ENCODE measurements around the gene NOSTRIN.
A peak's percentile ranks its signal among the peaks of the same experiment; 100 is the strongest.

Gene NOSTRIN, protein sequence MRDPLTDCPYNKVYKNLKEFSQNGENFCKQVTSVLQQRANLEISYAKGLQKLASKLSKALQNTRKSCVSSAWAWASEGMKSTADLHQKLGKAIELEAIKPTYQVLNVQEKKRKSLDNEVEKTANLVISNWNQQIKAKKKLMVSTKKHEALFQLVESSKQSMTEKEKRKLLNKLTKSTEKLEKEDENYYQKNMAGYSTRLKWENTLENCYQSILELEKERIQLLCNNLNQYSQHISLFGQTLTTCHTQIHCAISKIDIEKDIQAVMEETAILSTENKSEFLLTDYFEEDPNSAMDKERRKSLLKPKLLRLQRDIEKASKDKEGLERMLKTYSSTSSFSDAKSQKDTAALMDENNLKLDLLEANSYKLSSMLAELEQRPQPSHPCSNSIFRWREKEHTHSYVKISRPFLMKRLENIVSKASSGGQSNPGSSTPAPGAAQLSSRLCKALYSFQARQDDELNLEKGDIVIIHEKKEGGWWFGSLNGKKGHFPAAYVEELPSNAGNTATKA

GRCh38 chr2:168801961-168802858 lies at the start of gene NOSTRIN:
TSS of gene NOSTRIN (plus strand) at chr2:168802637. CDS start at chr2:168802647, 10 bp downstream.
- Histone ChIP-seq H3K9ac (no peak within 1 kb of the TSS), H3K4me1 (ENCODE audit: low read depth, poor library complexity, severe bottlenecking) (no peaks in the 10 kb centered on the region), H3K27ac (no peak within 1 kb of the TSS), H4K20me1 (ENCODE audit: insufficient read depth) (no peaks in the 10 kb centered on the region), H3K4me2 (no peak within 1 kb of the TSS), H3K36me3 (ENCODE audit: insufficient read depth) (no peaks in the 10 kb centered on the region), H3K79me2 (ENCODE audit: insufficient read depth, low read depth) (no peaks in the 10 kb centered on the region), H3K27me3 (ENCODE audit: insufficient read depth, low read depth) (no peaks in the 10 kb centered on the region), H3K4me3 (IDR thresholded peaks at IDR 0.05; ENCODE audit: insufficient read depth, low read depth, low read length) (no peak within 1 kb of the TSS), H2AFZ (ENCODE audit: low read depth) (no peak within 1 kb of the TSS)
- TF ChIP-seq, protein P1, sequence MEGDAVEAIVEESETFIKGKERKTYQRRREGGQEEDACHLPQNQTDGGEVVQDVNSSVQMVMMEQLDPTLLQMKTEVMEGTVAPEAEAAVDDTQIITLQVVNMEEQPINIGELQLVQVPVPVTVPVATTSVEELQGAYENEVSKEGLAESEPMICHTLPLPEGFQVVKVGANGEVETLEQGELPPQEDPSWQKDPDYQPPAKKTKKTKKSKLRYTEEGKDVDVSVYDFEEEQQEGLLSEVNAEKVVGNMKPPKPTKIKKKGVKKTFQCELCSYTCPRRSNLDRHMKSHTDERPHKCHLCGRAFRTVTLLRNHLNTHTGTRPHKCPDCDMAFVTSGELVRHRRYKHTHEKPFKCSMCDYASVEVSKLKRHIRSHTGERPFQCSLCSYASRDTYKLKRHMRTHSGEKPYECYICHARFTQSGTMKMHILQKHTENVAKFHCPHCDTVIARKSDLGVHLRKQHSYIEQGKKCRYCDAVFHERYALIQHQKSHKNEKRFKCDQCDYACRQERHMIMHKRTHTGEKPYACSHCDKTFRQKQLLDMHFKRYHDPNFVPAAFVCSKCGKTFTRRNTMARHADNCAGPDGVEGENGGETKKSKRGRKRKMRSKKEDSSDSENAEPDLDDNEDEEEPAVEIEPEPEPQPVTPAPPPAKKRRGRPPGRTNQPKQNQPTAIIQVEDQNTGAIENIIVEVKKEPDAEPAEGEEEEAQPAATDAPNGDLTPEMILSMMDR (conservative IDR thresholded peaks at IDR 0.05; ENCODE audit: low read depth, low read length): no peak

DNA sequence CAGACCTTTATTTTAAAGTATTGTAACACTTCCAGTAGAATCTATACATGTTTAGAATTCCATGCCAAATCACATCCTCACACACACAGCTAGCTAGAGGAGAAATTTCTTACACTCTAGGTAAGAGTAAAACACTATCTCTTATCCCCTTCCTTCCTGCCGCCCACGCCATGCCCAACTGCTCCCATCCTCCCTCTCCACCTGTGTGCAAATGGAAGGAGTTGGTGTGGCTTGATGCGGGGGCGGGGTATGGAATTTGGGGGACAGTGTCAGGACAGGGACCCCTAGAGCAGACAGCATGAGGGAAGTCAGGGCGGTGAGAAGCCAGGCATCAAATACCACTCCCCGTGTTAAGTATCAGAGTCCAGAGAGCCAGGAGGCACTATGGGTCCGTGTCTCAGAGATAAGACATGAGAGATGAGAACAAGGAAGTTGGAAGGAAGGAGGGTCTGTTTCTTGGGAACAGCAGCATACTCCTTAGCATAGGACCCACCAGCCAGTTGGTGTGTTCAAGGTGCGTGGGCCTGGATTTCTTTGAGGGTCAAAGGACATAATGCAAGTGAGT lies 48.6 kb upstream of the NOSTRIN start:
- H3K4me3 ChIP-seq (IDR thresholded peaks at IDR 0.05; ENCODE audit: insufficient read depth, low read depth, low read length): no peak overlapping the region
- H3K36me3 ChIP-seq (ENCODE audit: insufficient read depth): no peaks in the 10 kb centered on the region
- no peak overlapping the region for H3K27ac ChIP-seq
- no peak overlapping the region for H3K4me2 ChIP-seq
- H4K20me1 ChIP-seq (ENCODE audit: insufficient read depth): no peaks in the 10 kb centered on the region
- no peaks in the 10 kb centered on the region for H3K27me3 ChIP-seq (ENCODE audit: insufficient read depth, low read depth)
- peaks cover 15% of the 10 kb centered on the region for H3K4me1 ChIP-seq (ENCODE audit: low read depth, poor library complexity, severe bottlenecking)
- no peak overlapping the region for H2AFZ ChIP-seq (ENCODE audit: low read depth)
- TF ChIP-seq, protein P1 (conservative IDR thresholded peaks at IDR 0.05; ENCODE audit: low read depth, low read length): no peak
- H3K9ac ChIP-seq: no peak overlapping the region
- no peaks in the 10 kb centered on the region for H3K79me2 ChIP-seq (ENCODE audit: insufficient read depth, low read depth)

- no peaks in the 10 kb centered on the region for H4K20me1 ChIP-seq (ENCODE audit: insufficient read depth)
- no peak overlapping the region for H3K9ac ChIP-seq
- no peaks in the 10 kb centered on the region for H3K36me3 ChIP-seq (ENCODE audit: insufficient read depth)
- no peak overlapping the region for H3K27ac ChIP-seq
- no peak overlapping the region for H3K4me2 ChIP-seq
- H3K4me1 ChIP-seq (ENCODE audit: low read depth, poor library complexity, severe bottlenecking): no peaks in the 10 kb centered on the region
- no peak overlapping the region for H3K4me3 ChIP-seq (IDR thresholded peaks at IDR 0.05; ENCODE audit: insufficient read depth, low read depth, low read length)
- H3K79me2 ChIP-seq (ENCODE audit: insufficient read depth, low read depth): no peaks in the 10 kb centered on the region
- TF ChIP-seq, protein P1 (conservative IDR thresholded peaks at IDR 0.05; ENCODE audit: low read depth, low read length): no peak
- H2AFZ ChIP-seq (ENCODE audit: low read depth): no peak overlapping the region
- H3K27me3 ChIP-seq (ENCODE audit: insufficient read depth, low read depth): no peaks in the 10 kb centered on the region
Measured at GRCh38 chr2:168757223-168757622, 45.2 kb upstream of the NOSTRIN start.

- no peaks in the 10 kb centered on the region for H4K20me1 ChIP-seq (ENCODE audit: insufficient read depth)
- no peak overlapping the region for H3K4me3 ChIP-seq (IDR thresholded peaks at IDR 0.05; ENCODE audit: insufficient read depth, low read depth, low read length)
- no peaks in the 10 kb centered on the region for H3K79me2 ChIP-seq (ENCODE audit: insufficient read depth, low read depth)
- no peaks in the 10 kb centered on the region for H3K36me3 ChIP-seq (ENCODE audit: insufficient read depth)
- no peak overlapping the region for H3K27ac ChIP-seq
- no peaks in the 10 kb centered on the region for H3K27me3 ChIP-seq (ENCODE audit: insufficient read depth, low read depth)
- no peak overlapping the region for H2AFZ ChIP-seq (ENCODE audit: low read depth)
- H3K4me1 ChIP-seq (ENCODE audit: low read depth, poor library complexity, severe bottlenecking): no peaks in the 10 kb centered on the region
- H3K4me2 ChIP-seq: no peak overlapping the region
- TF ChIP-seq, protein P1 (conservative IDR thresholded peaks at IDR 0.05; ENCODE audit: low read depth, low read length): peak; percentile 62
- H3K9ac ChIP-seq: no peak overlapping the region
Measured at GRCh38 chr2:168758970-168759820, 43.2 kb upstream of the NOSTRIN start.
